Ectodermal cell (in vitro differentiated cells): ENCODE measurements around the gene AHCYL2.

ENCODE experiments used
- H3K27ac ChIP-seq: 2 replicates; pipeline ENCODE4 v1.7.0; 2013; ENCODE audit warnings: mild to moderate bottlenecking, low read depth, low read length; ENCODE audit not compliant: insufficient read depth, poor library complexity, severe bottlenecking
- H3K27me3 ChIP-seq: 2 replicates; pipeline ENCODE4 v1.7.0; 2013; ENCODE audit warnings: mild to moderate bottlenecking, low read length; ENCODE audit not compliant: insufficient read depth, control insufficient read depth, poor library complexity, severe bottlenecking
- H3K36me3 ChIP-seq: one replicate; pipeline ENCODE4 v1.7.0; 2013; ENCODE audit warnings: low read length; ENCODE audit not compliant: control insufficient read depth, insufficient read depth
- H3K4me1 ChIP-seq: one replicate; pipeline ENCODE4 v1.7.0; 2013; ENCODE audit warnings: low read length; ENCODE audit not compliant: control insufficient read depth, insufficient read depth
- H3K4me3 ChIP-seq: 2 replicates; pipeline ENCODE4 v1.7.0; 2013; ENCODE audit warnings: low read depth, low read length, control low read depth; ENCODE audit not compliant: insufficient read depth
- H3K9me3 ChIP-seq: 2 replicates; pipeline ENCODE4 v1.7.0; 2013; ENCODE audit warnings: mild to moderate bottlenecking, low read length, moderate library complexity; ENCODE audit not compliant: control insufficient read depth
- WGBS, 2 experiments: methylation state at CpG; one replicate each; pipeline ENCODE4 v1.1.7; 2013; ENCODE audit warnings: missing lambda C conversion rate in 2 of 2; 5-methylcytosine and 5-hydroxymethylcytosine counted together

The AHCYL2 gene

DNA sequence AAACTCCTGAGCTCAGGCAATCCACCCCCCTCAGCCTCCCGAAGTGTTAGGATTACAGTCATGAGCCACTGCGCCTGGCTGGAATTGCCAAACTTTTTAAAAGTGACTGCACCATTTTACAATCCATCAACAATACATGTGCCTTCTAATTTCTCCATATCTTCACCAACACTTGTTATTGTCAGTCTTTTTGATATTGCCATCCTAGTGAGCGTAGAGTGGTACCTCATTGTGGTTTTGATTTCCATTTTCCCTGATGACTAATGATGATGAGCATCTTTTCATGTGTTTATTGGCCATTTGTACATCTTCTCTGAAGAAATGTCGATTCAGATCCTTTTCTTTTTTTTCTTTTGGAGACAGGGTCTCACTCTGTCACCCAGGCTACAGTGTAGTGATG lies 187.7 kb downstream of the AHCYL2 start:
- WGBS, 2 experiments: 94 to 95% methylated on average over 4 of the region's 4 CpGs
- Histone ChIP-seq H3K9me3 (no peaks in the 10 kb centered on the region), H3K27me3 (no peaks in the 10 kb centered on the region), H3K4me3 (no peak overlapping the region), H3K36me3 (peaks cover 4% of the 10 kb centered on the region), H3K27ac (no peak overlapping the region), H3K4me1 (no peaks in the 10 kb centered on the region)

DNA sequence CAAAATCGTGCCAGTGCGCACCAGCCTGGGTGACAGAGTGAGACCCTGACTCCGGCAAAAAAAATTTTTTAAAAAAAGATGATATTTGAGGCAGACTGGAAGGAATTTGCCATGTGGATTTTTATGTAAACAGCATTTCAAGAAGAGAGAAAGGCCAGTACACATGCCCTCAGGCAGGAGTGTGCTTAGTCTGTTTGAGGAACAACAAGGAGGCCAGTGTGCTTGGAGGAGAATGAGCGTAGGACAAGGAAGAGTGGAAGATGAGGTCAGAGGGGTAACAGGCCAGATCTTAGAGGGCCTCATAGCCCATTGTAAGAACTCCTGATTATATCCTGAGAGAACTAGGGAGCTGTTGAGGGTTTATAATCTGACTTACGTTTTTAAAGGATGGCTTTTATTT lies 192.2 kb downstream of the AHCYL2 start:
- Histone ChIP-seq H3K4me1 (no peaks in the 10 kb centered on the region), H3K27me3 (no peaks in the 10 kb centered on the region), H3K4me3 (no peak overlapping the region), H3K9me3 (no peaks in the 10 kb centered on the region), H3K27ac (no peak overlapping the region), H3K36me3 (peaks cover 4% of the 10 kb centered on the region)
- WGBS, 2 experiments: 89 to 94% methylated on average over 5 of the region's 5 CpGs

DNA sequence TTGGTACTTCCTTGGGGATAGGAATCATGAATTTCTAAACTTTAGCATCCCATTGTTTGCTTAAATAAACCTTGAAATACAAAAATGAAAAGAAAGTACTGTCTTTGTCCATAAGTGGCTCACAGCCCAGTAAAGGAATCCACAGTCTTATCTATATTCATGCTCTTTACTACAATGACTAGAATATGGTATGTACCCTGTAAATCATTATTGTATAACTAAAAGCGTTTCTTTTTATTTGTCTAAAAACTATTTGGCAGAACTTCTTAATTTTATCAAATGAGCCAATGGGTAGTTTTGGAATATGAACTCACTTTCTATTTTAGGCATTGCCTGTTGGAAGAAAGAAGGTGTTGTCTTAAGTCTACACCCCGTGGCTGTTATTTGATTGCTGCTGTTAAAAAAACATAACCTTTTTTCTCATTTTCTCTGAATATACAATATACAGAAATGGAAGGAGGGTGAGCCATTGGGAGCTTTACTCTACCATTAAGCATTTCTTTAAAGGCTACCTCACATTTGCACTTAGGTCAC lies 197.0 kb downstream of the AHCYL2 start:
- WGBS, 2 experiments: 92% methylated on average over 2 of the region's 2 CpGs; no CpG with 5 or more reads in 1 of the 2 experiments
- peaks cover 3% of the 10 kb centered on the region for H3K36me3 ChIP-seq

DNA sequence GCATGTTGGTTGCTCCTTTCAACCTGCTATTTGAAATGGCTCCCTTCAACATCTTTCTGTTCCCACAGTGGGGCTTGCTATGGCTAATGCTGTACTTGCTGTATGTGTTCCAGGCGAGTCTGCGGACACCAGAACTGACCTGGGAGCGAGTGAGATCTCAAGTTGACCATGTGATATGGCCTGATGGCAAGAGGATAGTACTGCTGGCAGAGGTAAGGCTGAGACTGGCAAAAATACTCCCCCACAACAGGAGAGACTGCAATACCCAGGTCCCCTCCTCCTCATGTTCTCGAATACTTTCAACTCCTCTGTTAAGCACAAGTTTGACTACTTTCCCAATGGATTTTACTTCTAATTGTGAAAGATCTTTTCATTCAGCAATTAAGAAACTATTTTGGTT lies 197.9 kb downstream of the AHCYL2 start:
- no peaks in the 10 kb centered on the region for H3K4me1 ChIP-seq
- H3K9me3 ChIP-seq: no peaks in the 10 kb centered on the region
- peaks cover 3% of the 10 kb centered on the region for H3K36me3 ChIP-seq
- no peak overlapping the region for H3K27ac ChIP-seq
- no peaks in the 10 kb centered on the region for H3K27me3 ChIP-seq
- 89 to 96% methylated on average over 4 of the region's 4 CpGs for WGBS, 2 experiments
- no peak overlapping the region for H3K4me3 ChIP-seq

More for the DNA sequence above, 197.0 kb downstream of the AHCYL2 start:
- H3K9me3 ChIP-seq: no peaks in the 10 kb centered on the region
- no peaks in the 10 kb centered on the region for H3K27me3 ChIP-seq
- no peak overlapping the region for H3K27ac ChIP-seq
- H3K4me3 ChIP-seq: no peak overlapping the region
- no peaks in the 10 kb centered on the region for H3K4me1 ChIP-seq

DNA sequence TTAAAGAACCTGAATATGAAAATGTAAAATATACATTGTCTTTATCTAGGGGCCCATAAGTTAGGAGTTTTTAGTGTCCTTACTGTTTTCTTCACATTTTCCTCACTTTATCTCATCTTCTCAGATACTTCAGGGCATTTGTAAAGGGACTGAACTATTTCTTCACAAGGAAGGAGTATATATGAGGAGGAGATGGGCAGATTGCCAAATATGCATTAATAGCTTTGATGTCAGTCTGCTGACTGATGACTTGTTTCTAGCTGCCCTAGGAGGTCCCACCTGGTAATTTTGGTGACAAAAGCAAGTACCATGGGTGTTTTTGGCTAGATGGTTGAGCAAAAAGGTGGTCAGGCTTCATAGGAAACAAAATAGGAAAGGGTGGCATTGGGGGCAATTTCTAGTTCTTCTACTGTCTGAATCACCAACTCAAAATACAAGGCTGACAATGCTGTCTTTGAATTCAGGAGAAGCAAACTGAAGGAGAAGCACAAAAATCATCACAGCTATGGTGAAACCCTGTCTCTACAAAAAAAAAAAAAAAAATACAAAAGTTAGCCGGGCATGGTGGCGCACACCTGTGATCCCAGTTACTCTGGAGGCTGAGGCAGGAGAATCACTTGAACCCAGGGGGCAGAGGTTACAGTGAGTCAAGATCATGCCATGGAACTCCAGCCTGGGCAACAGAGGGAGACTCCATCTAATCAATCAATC lies 199.0 kb downstream of the AHCYL2 start:
- no peaks in the 10 kb centered on the region for H3K4me1 ChIP-seq
- H3K27me3 ChIP-seq: no peaks in the 10 kb centered on the region
- H3K4me3 ChIP-seq: no peak overlapping the region
- H3K27ac ChIP-seq: no peak overlapping the region
- H3K9me3 ChIP-seq: no peaks in the 10 kb centered on the region
- H3K36me3 ChIP-seq: peaks cover 3% of the 10 kb centered on the region
- WGBS, 2 experiments: 90 to 96% methylated on average over 2 of the region's 2 CpGs

DNA sequence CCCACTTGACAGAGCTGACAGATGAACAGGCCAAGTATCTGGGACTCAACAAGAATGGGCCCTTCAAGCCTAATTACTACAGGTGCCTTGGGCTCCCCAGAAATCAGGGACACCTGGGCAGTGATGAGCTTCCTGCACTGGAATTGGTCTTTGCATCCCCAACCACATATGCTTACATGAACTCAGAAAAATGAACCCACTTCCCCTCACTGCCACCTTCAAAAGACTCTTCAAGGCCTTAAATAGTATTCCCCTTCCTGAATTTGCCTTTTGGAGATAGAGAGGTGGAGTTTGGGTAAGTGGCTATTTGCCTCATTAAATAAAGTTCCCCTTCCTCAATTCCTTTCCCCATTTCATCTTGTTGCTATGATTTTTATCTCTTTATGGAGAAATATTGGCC lies 201.7 kb downstream of the AHCYL2 start:
- Histone ChIP-seq H3K4me3 (no peak overlapping the region), H3K27me3 (no peaks in the 10 kb centered on the region), H3K9me3 (no peaks in the 10 kb centered on the region), H3K27ac (no peak overlapping the region), H3K4me1 (no peaks in the 10 kb centered on the region), H3K36me3 (peaks cover 3% of the 10 kb centered on the region)

DNA sequence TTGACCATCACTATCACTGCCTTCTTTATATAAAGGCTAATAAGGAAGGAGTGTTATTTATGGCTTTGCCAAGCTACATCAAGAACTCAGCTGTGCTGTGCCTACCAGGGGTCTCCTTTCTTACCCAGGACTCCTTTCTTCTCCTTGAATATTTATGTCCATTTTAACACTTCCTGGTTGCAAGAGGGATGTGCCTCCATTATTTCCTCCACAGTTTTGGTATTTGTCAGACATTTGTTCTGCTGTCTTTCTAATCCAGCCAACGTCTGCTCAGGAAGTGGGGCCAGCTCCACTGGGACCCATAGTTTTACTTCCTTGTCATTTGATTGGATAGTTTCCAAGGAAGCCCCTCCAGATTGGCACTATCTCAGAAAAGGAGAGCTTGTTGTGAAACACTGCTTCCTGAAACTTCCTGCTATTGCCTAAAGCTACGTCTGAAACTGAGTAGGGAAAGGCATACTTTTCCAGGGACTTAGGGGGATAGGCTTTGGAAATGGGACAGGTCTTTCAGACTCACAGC lies 202.8 kb downstream of the AHCYL2 start:
- H3K27ac ChIP-seq: no peak overlapping the region
- no peaks in the 10 kb centered on the region for H3K9me3 ChIP-seq
- peaks cover under 1% of the 10 kb centered on the region for H3K27me3 ChIP-seq
- no peaks in the 10 kb centered on the region for H3K4me1 ChIP-seq
- 79 to 86% methylated on average over 2 of the region's 2 CpGs for WGBS, 2 experiments
- H3K4me3 ChIP-seq: no peak overlapping the region
- H3K36me3 ChIP-seq: peaks cover 3% of the 10 kb centered on the region

DNA sequence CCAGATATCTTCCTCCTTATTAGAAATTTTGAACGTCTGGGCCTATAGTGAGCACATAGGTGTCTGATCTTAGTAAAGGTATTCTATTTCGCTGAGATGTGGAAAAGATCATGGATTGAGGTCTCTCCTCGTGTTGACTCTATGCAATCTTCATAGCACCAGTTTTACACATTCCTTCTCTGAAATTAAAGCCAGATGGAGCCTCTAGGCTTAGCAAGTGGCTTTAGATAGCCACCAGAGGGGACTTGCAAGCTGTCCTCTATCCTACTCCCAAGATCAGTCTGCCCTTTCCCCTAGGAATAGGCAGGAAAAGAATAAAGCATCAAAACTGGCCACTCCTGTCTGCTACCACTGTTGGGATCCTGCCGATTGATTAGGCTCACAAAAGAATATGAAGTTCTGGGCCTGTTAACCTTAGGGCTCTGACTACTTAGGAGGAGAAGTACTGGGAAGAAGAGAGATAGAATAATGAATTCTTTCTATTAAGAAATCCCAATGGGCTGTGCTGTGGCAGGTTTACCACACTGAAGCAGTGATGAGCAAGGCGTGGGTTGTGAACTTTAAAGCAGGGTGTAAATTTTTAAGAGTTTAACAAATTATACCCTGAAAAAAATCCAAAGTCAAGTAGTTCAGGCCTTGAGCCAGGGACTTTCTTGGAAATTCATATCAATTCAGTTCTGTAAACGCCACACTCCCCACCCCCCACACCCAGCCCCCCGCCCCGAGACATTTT lies 207.2 kb downstream of the AHCYL2 start:
- Histone ChIP-seq H3K4me1 (peaks cover 12% of the 10 kb centered on the region), H3K4me3 (no peak overlapping the region), H3K36me3 (no peaks in the 10 kb centered on the region), H3K27ac (no peak overlapping the region), H3K9me3 (no peaks in the 10 kb centered on the region), H3K27me3 (peaks cover 22% of the 10 kb centered on the region)
- whole genome bisulfite sequencing, 2 experiments: 92 to 93% methylated on average over 5 to 8 of the region's 8 CpGs

DNA sequence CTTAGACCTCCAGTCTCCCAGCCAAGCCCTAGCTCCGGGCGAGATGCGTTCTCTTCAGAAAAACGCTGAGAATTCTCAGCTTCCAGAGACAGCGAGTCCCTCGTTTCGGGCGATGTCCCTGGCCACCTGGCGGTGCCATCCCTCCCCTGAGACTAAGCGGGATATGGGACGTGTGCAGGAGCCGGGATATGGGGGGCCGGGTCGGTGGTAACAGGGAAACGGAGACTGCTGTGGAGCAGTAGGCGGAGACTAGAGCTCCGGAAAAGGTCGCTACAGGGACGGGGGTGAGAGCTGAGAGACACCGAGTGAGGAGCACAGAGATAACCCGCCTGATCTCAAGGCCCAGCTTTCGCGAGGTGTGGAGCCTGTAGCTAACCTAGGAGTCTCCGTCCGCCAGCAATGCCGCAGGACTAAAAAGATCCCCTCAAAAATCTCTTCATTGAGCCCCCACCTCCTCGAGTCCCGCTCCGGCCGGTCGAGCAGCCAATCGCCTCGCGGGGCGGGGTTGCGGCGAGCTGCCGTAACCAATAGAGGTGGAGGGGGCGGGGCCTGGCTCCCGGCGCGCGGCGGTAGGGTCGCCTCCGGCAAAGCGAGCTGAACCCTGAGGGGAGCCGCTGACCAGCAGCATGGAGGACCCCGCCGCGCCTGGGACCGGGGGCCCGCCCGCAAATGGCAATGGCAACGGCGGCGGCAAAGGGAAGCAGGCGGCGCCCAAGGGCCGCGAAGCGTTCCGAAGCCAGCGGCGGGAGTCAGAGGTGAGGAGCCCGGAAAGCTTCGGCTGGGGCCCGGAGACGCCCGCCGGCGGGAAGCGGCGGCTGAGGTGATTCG lies 209.2 kb downstream of the AHCYL2 start, which contains the start of gene STRIP2:
STRIP2 (plus strand) TSS at position 586 of the 828 bp plus-strand sequence; CDS start at position 627, 41 bp downstream.
- H3K4me3 ChIP-seq: peak within 1 kb of the TSS; percentile 84
- H3K27me3 ChIP-seq: peaks cover 22% of the 10 kb centered on the region
- H3K4me1 ChIP-seq: peaks cover 12% of the 10 kb centered on the region
- H3K27ac ChIP-seq: peak within 1 kb of the TSS; percentile 47
- no peaks in the 10 kb centered on the region for H3K36me3 ChIP-seq
- H3K9me3 ChIP-seq: no peaks in the 10 kb centered on the region
- 0% methylated on average over 75 of the region's 75 CpGs for WGBS, 2 experiments
